Activated CD8-positive, alpha-beta memory T cell treated with anti-CD3 and anti-CD28 coated beads, Interleukin-2, amount 50 U/mL, for 48 hours (primary cell): ENCODE results near the gene DNMBP.

ENCODE experiments used
- DNase-seq: peaks from one replicate; pipeline ENCODE4 v3.0.0-alpha.2; 2020

The DNMBP gene, protein sequence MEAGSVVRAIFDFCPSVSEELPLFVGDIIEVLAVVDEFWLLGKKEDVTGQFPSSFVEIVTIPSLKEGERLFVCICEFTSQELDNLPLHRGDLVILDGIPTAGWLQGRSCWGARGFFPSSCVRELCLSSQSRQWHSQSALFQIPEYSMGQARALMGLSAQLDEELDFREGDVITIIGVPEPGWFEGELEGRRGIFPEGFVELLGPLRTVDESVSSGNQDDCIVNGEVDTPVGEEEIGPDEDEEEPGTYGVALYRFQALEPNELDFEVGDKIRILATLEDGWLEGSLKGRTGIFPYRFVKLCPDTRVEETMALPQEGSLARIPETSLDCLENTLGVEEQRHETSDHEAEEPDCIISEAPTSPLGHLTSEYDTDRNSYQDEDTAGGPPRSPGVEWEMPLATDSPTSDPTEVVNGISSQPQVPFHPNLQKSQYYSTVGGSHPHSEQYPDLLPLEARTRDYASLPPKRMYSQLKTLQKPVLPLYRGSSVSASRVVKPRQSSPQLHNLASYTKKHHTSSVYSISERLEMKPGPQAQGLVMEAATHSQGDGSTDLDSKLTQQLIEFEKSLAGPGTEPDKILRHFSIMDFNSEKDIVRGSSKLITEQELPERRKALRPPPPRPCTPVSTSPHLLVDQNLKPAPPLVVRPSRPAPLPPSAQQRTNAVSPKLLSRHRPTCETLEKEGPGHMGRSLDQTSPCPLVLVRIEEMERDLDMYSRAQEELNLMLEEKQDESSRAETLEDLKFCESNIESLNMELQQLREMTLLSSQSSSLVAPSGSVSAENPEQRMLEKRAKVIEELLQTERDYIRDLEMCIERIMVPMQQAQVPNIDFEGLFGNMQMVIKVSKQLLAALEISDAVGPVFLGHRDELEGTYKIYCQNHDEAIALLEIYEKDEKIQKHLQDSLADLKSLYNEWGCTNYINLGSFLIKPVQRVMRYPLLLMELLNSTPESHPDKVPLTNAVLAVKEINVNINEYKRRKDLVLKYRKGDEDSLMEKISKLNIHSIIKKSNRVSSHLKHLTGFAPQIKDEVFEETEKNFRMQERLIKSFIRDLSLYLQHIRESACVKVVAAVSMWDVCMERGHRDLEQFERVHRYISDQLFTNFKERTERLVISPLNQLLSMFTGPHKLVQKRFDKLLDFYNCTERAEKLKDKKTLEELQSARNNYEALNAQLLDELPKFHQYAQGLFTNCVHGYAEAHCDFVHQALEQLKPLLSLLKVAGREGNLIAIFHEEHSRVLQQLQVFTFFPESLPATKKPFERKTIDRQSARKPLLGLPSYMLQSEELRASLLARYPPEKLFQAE (N-terminal part only)

DNA sequence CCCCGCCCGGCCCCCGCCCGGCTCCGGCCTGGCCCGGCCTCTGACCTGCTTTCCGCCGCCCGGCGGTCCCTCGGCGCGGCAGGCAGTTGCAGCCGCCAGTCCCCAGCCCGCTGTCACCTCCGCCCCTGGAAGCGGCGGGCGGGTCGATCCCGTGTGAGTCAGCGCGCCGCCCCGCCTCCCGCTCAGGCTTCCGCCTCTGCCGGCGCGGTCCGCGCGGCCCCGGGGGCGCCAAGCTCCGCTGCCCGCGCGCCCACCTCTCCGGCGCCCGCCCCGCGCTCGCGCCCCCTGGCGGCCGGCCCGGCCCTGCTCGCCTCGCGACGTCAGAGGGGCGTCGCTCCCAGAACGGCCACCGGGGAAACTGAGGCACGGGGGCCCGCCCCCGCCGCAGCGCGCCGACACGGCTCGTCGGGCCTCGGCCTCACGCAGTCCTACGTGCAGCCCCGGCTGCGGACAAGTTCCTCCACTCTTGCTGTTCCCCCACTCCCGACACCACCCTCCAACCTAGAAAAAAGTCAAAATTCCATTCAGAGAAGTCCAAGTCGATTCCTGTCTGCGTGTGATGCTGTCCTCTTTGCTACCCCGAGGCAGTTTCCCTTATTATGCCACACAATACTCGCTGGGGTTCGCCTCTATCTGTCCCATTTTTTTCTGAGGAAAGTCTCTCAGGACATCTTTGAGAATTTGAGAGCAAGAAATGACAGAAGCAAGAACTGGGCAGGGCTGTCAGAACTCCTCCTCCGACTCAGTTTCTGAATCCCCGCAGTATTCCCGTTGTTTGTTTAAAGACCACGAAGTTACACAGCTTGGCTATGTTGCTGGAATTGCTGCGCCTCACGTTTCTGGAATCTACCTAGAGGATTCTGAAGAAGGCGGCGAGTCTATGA lies at the start of gene DNMBP:
Gene DNMBP (minus strand): TSS at position 155 of the 884 bp plus-strand sequence. CDS start 37,823 bp downstream, outside the sequence.
- peak; percentile 91 for DNase-seq

DNA sequence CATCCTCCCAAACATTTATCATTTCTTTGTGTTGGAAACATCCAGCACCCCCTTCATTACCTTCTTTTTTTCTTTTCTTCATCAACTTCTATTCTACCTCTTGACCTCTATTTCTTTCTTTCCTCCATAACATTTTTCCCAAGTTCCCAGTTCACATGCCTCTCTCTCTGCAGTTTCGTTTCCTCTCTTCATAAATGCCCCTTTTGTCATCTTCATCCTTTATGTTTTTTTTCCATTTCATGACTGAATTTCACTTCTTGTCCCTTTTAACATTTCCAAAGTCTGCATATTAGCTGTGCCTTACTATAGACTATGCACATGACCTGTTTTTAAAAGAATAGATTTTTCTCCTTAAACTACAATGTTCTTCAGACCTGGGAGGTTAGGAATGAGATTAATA lies 48.2 kb upstream of the DNMBP start:
- DNase-seq, result no peak

DNA sequence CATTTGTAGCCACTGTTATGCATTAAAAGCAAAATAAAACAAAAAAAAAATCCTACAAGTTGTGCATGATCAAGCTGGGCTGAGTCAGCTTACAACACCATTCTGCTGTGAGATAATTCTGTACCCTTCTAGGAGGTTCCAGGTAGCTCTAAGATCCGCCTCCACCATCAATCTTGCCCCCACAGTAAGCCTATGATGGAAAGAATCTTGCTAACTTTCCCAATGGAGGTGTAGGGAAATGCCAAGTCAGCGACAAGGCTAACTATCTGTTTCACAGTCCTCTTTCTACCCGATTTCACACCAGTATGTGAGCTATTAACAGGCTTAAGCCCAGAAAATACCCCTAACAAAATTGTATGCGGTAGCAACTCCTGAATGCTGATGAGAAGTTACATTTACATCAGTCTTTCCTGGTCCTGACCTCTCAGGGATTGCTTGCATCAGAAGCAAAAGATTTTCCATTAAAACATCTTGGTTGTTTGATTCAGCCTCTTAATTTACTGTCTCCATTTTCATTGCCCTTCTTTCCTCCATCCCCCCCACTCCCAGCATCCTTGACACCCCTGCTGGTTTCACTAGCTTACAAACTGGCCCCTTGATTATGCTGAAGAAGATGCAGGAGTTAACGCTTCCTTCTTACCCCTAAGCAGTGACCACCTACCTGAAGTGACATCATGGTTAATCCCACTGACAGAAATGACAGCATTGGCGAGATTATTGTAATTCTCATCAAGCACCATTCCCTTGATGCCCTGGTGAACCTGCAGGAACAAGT lies 44.1 kb upstream of the DNMBP start:
- no peak for DNase-seq

DNA sequence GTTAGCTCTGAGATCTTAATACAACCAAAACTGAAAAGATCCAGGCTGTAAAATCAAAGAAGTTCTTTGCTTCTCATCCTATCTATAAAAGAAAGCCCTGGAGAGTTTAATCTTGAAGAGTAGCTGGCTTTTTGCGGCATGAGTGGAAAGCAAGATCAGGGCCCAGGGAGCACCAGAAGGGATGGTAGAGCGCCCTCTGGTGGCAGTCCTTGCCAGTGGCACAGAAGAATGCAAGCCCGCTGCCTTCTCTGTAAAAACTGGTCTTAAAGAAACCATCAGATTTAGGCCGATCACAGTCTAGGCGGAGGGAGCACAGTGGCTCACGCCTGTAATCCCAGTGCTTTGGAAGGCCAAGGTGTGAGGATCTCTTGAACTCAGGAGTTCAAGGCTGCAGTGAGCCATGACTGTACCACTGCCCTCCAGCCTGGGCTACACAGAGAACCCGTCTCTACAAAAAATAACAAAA lies 36.3 kb upstream of the DNMBP start:
- peak; percentile 98 for DNase-seq

DNA sequence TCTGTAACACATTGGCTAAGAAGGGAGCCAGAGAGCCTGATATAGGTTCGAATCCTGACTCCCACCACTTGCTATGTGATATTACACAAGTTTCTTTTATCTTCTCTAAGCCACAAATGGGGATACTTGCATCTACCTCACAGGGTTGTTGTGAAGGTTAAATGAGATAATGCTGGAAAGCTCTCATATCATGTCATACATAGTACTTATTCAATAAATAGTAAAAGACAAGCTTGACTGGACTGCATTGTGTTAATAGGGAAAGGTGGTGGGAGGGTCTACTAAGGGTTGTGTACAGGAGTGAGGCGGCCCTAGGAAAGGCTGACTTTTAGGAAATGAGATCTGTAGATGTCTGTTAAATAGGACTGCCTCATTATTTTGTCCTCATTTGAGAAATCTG lies 35.8 kb upstream of the DNMBP start:
- no peak for DNase-seq

DNA sequence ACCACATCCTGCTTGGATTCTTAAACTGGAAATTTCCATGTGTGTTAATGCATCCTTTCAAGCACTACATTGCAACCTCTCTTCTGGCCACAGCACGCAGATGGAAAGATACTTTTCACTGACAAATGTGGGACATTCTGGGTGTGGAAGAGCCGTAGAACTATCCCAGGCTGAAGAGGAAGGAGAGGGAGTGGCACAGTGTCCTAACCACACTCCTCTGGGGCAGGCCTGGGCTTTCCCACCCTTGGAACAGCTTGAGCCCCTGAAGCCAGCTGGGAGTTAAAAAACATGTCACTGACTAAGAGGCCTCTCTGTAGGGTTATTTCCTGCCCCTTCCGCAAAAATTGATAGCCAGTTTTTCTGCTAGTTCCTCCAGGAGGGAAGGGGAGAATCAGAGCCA lies 34.0 kb upstream of the DNMBP start:
- no peak for DNase-seq

DNA sequence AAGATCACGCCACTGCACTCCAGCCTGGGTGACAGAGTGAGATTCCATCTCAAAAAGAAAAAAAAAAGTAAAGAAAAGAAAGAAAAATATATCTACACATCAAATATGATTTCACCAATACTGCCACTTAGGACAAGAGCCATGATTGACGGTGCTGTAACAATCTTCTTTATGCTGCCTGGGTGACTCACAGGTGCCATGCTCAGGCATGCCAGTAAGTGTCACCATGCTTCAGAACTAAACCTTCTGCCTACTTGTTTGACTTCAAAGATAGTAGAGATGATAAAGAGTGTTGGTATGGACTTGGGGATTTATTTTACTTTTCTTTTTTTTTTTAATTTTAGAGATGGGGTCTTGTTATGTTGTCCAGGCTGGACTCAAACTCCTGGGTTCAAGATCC lies 33.6 kb upstream of the DNMBP start:
- DNase-seq, result no peak

DNA sequence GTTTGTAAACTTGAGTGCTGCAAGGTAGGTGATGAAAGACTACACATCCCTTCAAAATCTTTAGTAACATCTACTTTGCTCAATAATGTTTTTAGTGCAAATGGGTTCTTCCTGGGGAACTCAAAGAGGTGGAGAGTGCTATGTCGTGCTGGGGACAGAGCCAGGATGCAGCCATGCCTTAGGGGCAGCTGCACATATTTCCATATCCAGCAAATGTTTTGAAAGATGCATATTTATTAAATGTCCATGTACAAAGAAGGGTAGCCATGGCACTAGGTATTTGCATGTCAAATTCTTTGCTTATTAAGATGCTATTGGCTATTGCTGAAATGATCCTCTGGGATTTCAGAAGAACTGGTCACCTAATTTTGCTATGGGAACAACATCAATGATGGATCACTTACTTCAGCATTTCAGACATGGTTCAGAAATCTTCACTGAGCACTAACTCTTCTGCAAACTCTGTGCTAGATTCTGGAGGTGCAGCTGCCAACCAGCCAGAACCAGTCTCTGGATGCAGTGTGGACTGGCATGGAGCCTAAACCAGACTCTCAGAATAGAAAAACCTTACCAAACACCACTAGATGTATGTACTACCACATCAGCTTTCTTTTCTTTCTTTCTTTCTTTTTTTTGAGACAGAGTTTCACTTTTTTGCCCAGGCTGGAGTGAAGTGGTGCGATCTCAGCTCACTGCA lies 31.7 kb upstream of the DNMBP start:
- DNase-seq, result no peak

DNA sequence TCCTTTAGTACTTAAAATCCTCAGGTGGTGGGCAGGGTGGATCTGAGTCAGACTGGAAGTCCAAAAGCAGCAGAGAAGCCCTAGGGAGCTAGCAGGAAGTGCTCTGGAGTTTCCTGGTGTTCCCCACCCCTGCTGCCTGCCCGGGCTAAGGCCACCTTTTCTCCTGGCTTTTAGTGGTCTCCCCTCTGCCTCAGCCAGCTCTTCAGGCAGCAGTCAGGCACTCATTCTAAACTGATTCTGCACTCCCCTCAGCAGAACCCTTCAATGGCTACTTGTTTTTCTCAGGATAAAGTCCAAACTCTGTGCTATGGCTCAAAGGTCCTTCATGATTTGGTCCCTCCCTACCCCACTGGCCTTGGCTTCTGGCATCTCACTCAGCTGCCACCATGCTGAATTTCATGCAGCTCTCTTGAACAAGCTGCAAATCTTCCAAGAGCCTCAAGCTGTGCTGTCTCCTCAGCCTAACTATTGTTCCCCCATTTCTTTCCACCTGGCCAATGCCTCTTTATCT lies 28.9 kb upstream of the DNMBP start:
- no peak for DNase-seq

DNA sequence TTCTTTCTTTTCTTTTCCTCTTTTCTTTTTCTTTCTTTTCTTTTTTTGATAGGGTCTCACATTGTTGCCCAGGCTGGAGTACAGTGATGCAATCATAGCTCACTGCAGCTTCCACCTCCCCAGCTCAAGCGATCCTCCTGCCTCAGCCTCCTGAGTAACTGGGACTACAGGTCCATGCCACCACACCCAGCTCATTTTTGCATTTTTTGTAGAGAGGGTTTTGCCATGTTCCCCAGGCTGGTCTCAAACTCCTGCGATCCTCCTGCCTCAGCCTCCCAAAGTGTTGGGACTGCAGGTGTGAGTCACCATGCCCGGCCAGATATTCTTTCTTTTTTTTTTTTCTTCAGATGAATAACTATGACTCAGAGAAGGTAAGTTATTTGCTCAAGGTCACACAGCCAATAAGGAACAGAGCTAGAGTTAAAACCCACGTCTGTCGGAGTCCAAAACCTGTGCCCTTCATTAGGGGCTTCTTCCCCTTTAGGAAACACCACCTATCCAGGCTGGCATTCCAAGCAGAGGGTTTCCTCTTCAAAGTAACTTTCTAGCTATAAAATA lies 28.1 kb upstream of the DNMBP start:
- no peak for DNase-seq

DNA sequence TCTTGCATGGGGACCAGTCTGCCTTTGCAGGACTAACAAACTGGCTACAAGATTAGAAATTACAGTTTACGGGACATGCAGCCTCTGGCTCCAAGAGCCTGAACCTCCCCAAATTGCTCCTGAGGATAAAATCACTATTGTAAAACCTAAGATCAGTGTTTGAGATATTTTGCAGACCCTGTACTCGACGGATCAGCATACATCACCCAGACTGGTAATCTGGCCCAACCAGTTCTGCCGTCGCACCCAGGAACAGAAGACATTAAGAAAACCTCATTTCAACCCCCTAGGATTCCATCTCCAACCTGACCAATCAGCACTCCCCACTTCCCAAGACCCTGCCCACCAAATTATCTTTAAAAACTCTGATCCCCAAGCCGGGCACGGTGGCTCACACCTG lies 27.1 kb upstream of the DNMBP start:
- DNase-seq, result no peak

DNA sequence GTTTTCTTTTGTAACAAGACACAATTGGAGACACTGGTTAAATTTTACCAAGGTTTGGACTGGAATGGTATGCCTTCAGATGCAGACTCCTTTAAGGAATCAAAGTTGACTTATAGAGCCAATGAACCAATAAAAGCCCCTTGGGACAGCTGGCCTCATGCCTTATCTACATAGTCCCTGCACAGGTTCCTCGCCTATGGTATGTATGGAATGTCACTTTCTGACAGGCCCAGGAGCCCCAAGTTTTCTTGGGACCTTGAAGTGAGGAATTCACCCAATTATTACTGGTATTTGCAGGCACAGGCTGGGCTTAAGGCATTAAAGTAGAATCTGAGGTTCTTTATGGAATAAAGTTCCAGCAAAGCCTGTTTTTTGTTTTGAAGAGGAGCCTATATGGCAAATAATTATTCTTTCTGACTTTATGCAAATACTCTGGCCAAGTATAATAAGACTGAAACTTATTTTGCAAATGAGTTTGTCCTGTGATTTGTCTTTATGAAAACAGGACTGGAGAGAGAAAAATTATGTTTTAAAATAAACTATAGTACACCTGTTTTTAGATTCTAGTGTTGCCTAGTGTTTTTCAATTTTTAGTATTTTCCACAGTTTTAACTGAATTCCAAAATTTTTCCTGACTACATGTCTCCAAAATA lies 24.1 kb upstream of the DNMBP start:
- DNase-seq, result no peak

DNA sequence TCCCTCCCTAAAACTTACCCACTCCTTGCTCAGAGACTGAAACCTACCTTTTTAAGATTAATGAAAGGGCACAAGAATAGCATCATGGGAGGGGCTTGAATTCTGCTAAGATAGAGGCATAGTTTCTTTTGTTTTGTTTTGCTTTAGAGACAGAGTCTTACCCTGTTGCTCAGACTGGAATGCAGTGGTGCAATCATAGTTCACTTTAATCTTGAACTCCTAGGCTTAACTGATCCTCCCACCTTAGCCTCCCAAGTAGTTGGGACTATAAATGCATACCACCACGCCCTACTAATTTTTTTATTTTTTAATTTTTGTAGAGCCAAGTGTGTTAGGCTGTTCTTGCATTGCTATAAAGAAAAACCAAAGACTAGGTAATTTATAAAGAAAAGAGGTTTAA lies 17.7 kb upstream of the DNMBP start:
- DNase-seq, result no peak

DNA sequence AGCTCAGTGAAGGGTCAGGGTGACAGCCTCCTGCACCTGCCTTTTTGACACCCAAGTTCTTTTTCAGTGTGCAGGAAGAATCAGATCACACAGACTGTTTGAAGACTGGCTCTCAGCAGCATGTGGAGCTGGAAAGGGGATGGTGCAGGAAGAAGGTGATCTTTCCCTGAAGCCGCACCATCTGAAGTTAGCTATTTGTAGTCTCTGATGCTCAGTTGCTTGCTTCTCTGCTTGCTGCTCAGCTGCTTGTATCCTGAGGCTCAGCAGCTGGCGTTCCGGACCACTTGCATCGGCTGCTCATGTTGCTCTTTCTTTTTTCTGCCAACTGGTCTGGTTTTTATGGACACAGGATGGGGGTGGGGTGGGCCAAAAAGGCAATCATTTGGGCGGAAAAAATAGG lies 15.8 kb upstream of the DNMBP start:
- DNase-seq, result no peak

DNA sequence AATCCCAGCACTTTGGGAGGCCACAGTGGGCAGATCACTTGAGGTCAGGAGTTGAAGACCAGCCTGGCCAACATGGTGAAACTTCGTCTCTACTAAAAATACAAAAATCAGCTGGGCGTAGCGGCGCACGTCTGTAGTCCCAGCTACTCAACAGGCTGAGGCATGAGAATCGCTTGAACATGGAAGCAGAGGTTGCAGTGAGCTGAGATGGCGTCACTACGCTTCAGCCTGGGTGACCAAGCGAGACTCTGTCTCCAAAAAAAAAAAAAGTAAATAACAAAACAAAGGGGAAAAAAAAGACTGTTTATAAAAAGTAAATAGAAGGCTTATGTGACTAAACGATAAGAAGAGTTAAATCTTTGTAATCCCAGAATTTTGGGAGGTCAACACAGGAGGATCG lies 15.0 kb upstream of the DNMBP start:
- DNase-seq, result no peak

DNA sequence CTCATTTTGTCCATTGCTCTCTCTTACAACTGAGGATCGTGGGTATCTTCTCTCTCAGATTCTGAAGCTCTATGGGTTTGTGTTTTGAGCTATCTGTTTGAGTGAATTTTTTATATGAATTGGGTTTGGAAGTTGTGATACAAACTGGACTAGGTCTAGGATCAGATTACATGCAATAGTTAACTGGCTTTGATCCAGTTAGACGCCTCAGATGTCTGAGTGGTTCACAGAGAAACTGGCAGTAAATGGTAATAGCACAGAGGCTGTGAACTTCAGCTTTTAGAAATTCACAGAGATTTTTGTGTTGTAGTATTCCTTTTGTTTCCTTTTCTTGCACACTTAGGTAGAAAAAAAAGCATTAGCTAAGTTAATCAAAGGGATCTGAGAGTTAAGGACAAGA lies 12.7 kb upstream of the DNMBP start:
- no peak for DNase-seq

DNA sequence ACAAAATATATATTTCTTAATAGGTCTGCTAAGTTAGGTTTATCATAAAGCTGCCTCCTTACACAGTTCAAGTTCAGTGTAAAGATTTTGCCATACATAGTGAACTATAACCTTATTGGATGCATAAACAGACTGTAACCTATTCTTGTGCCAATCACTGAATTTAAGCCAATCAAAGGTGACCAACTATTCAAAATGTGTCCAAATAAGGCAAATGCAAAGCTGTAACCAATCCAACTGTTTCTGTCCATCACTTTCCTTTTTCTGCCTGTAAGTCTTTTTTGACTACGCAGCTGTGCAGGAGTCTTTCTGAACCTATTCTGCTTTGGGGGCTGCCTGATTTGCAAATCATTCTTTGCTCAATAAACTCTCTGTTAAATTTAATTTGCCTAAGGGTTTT lies 11.6 kb upstream of the DNMBP start:
- DNase-seq, result no peak

DNA sequence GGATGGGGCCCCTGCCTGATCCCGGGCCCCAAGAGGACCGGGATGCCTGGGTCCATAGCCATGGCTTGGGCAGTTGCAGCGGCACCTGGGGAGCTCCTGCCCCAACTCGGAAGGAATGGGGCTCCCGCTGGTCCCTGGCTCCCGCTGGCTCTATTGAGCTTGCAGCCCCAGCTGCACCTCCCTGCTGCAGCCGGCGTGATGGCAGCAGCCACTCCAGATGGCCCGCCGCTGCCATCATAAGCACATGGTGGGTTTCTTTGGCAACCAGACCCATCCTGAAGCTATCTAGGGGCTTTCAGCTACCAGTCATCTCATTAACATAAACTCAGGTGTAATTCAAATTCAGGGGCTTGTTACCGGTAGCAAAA lies 11.1 kb upstream of the DNMBP start:
- DNase-seq, result no peak

DNA sequence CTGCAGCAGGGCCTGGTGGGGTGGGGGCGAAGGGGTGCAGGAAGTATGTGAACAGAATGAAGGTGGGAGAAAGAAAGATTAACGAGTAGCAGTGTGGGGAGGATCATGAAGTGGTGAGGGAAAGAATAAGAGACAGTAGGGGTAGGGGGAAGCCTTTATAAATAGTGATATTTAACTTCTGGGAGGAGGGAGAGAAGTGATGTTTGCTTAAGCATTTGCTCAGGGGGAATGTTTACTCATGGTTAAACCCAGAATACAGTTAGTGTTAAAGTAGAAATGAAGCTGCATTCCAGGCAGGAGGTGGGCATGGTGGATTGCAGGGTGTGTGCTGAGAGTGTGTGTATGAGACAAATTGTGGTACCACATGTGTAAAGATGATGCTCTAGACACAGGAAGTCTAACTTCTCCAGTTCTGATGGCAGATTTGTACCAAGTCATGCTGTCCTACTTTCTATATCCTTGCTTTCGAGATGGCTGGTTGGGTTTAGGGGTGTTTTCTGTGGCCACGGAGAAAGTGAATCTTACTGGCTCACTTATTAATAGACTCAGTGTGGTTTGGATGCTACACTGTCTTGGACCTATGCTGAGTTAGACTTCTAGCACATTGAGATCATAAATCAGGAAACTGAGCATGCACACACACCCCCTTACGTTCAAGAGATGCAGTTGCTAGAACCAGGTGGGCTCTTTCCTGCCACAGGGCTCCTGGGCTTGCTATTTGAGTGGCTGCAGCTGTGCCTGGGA lies 10.6 kb upstream of the DNMBP start:
- DNase-seq, result no peak
